GM12872 (cell line): Measurements from ENCODE around the gene NCEH1.

Experiments
- CTCF ChIP-seq: IDR thresholded peaks from 3 replicates; pipeline ENCODE4 v1.5.1; 2011; ENCODE audit warnings: low read depth, mild to moderate bottlenecking, low read length, moderate library complexity; ENCODE audit not compliant: insufficient read depth

NCEH1 gene

GRCh38 chr3:172591876-172592771 is 118.7 kb downstream of the NCEH1 start:
- no peak for TF ChIP-seq CTCF

GRCh38 chr3:172591125-172591605 is 119.7 kb downstream of the NCEH1 start:
- TF ChIP-seq CTCF = no peak

- TF ChIP-seq CTCF = no peak
Measured at GRCh38 chr3:172586436-172586835, 124.4 kb downstream of the NCEH1 start.

- TF ChIP-seq CTCF = no peak
Measured at GRCh38 chr3:172585954-172586353, 124.9 kb downstream of the NCEH1 start.

GRCh38 chr3:172582712-172583111 is 128.2 kb downstream of the NCEH1 start:
- TF ChIP-seq CTCF = no peak

- no peak for TF ChIP-seq CTCF
Measured at GRCh38 chr3:172581757-172582166, 129.1 kb downstream of the NCEH1 start.

- no peak for TF ChIP-seq CTCF
Measured at GRCh38 chr3:172580680-172581401, 130.0 kb downstream of the NCEH1 start.
